Stimulated activated memory B cell treated with anti-CD40 and anti-IgM and Interleukin-4, amounts not matched to agents 10 μg/mL and 1 μg/mL and 100 μg/mL, for 72 hours (primary cell): ENCODE data around the gene GGN.
A peak's percentile ranks its signal among the peaks of the same experiment; 100 is the strongest.
"Not testable (repeated sequence)": the region's sequence is repeated elsewhere in the genome, so short reads cannot be mapped to it uniquely, and the experiment has no call there.

Experiments used
- ATAC-seq: fragments of 150-1000 bp; cut with Tn5 transposase; 2 replicates; pipeline ENCODE4 v1.10.0; 2021
- H3K27ac Mint-ChIP-seq: one replicate; pipeline ENCODE4 v1.8.0; 2022; ENCODE audit warnings: mild to moderate bottlenecking, mixed read lengths
- H3K27me3 Mint-ChIP-seq: one replicate; pipeline ENCODE4 v1.8.0; 2022; ENCODE audit warnings: mixed read lengths
- H3K36me3 Mint-ChIP-seq: one replicate; pipeline ENCODE4 v1.8.0; 2022; ENCODE audit warnings: mixed read lengths
- H3K4me1 Mint-ChIP-seq: one replicate; pipeline ENCODE4 v1.8.0; 2022; ENCODE audit warnings: mixed read lengths
- H3K4me3 Mint-ChIP-seq: one replicate; pipeline ENCODE4 v1.8.0; 2022; ENCODE audit warnings: mild to moderate bottlenecking, moderate library complexity, mixed read lengths
- H3K9me3 Mint-ChIP-seq: one replicate; pipeline ENCODE4 v1.8.0; 2022; ENCODE audit warnings: mixed read lengths

Gene GGN, protein sequence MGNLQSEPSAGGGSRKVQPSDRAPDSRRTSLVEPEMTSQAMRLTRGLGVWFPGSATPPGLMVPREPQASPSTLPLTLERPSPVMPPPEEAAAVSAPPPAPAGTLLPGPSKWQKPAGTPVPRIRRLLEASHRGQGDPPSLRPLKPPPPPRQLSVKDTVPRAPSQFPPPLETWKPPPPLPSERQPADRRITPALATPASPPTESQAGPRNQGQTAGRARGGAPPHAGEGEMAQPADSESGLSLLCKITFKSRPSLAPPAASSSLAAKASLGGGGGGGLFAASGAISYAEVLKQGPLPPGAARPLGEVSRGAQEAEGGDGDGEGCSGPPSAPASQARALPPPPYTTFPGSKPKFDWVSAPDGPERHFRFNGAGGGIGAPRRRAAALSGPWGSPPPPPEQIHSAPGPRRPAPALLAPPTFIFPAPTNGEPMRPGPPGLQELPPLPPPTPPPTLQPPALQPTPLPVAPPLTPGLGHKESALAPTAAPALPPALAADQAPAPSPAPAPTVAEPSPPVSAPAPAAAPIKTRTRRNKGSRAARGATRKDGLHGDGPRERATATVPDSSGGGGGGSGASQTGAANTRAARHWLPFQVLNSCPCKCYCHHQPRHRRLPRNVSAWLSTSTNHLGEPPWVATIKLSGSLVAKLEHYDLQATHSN

DNA sequence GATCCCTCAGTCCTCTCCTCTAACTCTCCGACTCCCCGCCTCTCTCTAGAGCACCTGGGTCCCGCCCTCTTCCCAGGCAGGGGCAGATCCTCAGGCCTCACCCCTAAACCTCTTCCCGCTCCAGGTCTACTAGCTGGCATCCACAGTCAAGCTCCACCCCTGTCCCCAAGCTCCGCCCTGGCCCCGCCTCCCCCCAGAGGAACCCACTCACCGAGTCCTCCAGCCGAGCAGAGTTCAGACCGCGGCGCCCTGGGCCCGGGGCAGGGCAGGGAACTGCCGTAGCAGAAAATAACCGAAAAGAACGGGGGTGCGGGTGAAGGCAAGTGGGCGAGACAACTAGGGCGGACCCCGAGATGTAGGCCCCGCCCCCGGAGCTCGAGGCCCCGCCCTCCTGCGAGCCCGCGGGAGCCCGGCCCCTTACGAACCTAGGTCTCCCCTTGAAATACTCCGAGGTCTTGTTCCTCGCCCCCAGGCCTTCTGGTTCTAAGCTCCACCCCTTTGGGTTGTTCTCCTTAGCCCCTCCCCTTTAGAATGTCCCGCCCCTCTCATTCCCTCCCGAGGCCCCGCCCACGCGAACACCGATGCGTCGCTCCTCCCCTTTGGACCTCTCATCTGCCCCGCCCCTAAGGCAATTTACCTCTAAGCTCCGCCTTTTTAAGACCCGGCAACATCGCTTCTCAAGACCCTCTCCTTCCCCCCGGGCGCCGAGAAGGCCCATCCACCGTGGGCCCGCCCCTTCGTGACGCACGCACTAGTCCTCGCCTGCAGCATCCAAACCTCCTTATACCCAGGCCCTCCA lies at the start of gene GGN:
Gene GGN, minus strand, starts transcription at position 485 of the 799 bp plus-strand sequence. CDS start 773 bp downstream, outside the sequence.
- H3K9me3 Mint-ChIP-seq, result no peaks in the 10 kb centered on the region
- peak within 1 kb of the TSS; percentile 80 for H3K4me3 Mint-ChIP-seq
- peaks cover 24% of the 10 kb centered on the region for H3K4me1 Mint-ChIP-seq
- peak; percentile 71 for ATAC-seq
- H3K36me3 Mint-ChIP-seq, result peaks cover 28% of the 10 kb centered on the region
- no peak within 1 kb of the TSS for H3K27ac Mint-ChIP-seq
- H3K27me3 Mint-ChIP-seq, result peaks cover 57% of the 10 kb centered on the region

DNA sequence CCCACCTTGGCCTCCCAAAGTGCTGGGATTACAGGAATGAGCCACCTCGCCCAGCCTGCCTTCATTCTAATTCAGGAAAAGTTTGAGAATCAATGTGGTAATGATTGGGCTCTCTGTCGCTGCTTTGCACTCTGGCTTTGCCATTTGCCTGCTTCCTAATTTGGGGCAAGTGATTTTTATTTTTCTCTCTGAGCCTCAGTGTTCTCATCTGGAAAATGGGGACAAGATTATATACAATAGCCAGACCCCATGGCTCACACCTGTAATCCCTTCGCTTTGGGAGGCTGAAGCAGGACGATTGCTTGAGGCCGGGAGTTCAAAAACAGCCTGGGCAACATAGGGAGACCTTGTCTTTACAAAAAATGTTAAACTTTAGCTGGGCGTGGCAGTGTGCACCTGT lies 49.5 kb upstream of the GGN start:
- Mint-ChIP-seq H3K27ac (no peak overlapping the region), H3K4me3 (no peak overlapping the region), H3K27me3 (peaks cover 62% of the 10 kb centered on the region), H3K4me1 (peaks cover 28% of the 10 kb centered on the region), H3K9me3 (no peaks in the 10 kb centered on the region), H3K36me3 (no peaks in the 10 kb centered on the region)
- no peak for ATAC-seq

GRCh38 chr19:38434549-38435051 lies 46.8 kb upstream of the GGN start:
- Mint-ChIP-seq H3K4me3 (no peak overlapping the region), H3K36me3 (no peaks in the 10 kb centered on the region), H3K27ac (no peak overlapping the region), H3K9me3 (no peaks in the 10 kb centered on the region), H3K27me3 (peaks cover 47% of the 10 kb centered on the region), H3K4me1 (peaks cover 22% of the 10 kb centered on the region)
- no peak for ATAC-seq

- H3K36me3 Mint-ChIP-seq, result no peaks in the 10 kb centered on the region
- H3K27ac Mint-ChIP-seq, result no peak within 1 kb of the TSS
- H3K4me1 Mint-ChIP-seq, result peaks cover 32% of the 10 kb centered on the region
- peak within 1 kb of the TSS; percentile 21 for H3K4me3 Mint-ChIP-seq
- ATAC-seq, result peak; percentile 68
- H3K27me3 Mint-ChIP-seq, result peaks cover 55% of the 10 kb centered on the region
- H3K9me3 Mint-ChIP-seq, result no peaks in the 10 kb centered on the region
Observed at GRCh38 chr19:38433268-38433733, 45.5 kb upstream of the GGN start, which contains the start of gene RYR1. RYR1 (plus strand) TSS chr19:38433691; CDS start chr19:38433830, 139 bp downstream.

DNA sequence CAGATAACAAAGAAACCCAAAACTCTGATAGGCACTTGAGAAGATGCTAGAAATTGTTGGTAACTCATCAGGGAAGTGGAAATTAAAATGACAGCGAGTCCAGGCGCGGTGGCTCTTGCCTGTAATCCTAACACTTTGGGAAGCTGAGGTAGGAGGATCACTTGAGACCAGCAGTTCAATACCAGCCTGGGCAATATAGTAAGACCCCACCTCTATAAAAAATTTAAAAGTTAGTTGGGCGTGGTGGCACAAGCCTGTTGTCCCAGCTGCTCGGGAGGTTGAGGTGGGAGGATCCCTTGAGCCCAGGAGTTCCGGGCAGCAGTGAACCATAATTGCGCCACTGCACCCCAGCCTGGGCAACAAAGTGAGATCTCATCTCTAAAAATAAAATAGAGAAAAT lies 43.1 kb upstream of the GGN start:
- Mint-ChIP-seq H3K27ac (no peak overlapping the region), H3K27me3 (peaks cover 38% of the 10 kb centered on the region), H3K4me1 (peaks cover 48% of the 10 kb centered on the region), H3K9me3 (no peaks in the 10 kb centered on the region), H3K36me3 (no peaks in the 10 kb centered on the region), H3K4me3 (no peak overlapping the region)
- no peak for ATAC-seq

GRCh38 chr19:38429811-38430156 lies 42.0 kb upstream of the GGN start:
- Mint-ChIP-seq H3K27me3 (peaks cover 32% of the 10 kb centered on the region), H3K4me1 (peaks cover 57% of the 10 kb centered on the region), H3K36me3 (no peaks in the 10 kb centered on the region), H3K4me3 (no peak overlapping the region), H3K27ac (peak overlapping the region; percentile 72), H3K9me3 (no peaks in the 10 kb centered on the region)
- no peak for ATAC-seq

DNA sequence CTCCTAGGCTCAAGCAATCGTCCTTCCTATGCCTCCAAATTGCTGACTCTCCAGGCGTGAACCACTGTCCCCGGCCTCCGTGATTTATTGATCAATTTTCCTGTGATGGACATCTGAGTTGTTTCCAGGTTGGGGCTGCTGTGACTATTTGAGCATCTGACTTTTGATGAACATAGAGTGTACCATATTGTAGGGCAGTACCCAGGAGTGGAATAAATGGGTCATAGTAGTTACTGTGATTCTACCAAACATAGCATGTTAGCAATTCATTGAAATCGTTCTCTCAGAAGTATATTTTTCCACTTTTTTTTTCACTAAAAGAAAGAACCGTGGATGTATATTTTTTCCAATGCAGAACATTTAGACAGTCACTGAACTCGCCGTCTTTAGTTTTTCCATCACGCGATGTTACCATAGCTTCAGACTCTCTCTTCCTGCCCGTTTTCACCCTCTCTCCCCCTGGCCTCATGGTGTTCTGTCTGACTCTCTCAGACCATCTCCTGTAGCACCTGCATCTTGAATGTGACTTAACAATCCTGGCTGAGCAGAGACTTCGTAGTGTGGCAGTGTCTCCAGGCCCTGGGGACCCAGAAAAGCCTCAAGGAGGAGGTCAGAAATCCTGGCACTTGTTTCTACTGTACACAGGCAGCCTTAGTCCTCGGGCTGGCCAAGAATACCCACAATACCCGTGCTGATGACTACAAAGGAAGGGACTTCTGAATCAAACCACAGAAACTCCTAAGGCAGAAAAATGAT lies 41.4 kb upstream of the GGN start:
- no peak overlapping the region for H3K4me3 Mint-ChIP-seq
- no peaks in the 10 kb centered on the region for H3K36me3 Mint-ChIP-seq

DNA sequence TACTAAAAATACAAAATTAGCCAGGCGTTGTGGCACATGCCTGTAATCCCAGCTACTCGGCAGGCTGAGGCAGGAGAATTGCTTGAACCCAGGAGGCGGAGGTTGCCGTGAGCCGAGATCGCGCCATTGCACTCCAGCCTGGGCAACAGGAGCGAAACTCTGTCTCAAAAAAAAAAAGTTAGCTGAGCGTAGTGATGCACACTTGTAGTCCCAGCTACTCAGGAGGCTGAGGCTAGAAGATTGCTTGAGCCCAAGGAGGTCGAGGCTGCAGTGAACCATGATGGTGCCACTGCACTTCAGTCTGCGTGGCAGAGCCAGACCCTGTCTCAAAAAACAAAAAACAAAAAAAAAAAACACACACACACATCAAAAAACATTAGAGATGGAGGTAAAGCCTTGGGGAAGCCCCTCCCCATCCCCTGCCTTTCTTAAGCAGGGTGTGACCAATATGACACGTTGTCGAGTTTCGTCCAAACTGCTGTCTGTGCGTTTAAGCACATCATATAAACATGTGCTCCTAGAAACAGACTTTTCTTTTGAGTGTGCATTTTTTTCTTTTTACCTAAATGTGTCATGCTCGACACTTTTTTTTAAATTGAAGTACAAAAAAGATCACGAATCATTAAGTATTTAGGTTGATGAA lies 39.3 kb upstream of the GGN start:
- not testable (repeated sequence) for H3K9me3 Mint-ChIP-seq, H3K36me3 Mint-ChIP-seq
- Mint-ChIP-seq H3K4me3 (peak overlapping the region; percentile 39), H3K27me3 (peaks cover 17% of the 10 kb centered on the region), H3K4me1 (peaks cover 42% of the 10 kb centered on the region), H3K27ac (peak overlapping the region; percentile 78)
- peak; percentile 84 for ATAC-seq

More for the DNA sequence above, 41.4 kb upstream of the GGN start:
- peak; percentile 55 for ATAC-seq
- peak overlapping the region; percentile 72 for H3K27ac Mint-ChIP-seq
- H3K27me3 Mint-ChIP-seq, result peaks cover 26% of the 10 kb centered on the region
- no peaks in the 10 kb centered on the region for H3K9me3 Mint-ChIP-seq
- H3K4me1 Mint-ChIP-seq, result peaks cover 53% of the 10 kb centered on the region

GRCh38 chr19:38425810-38426466 lies 38.1 kb upstream of the GGN start, which contains the start of gene RASGRP4:
RASGRP4 (minus strand) TSS chr19:38426219; CDS start chr19:38426091, 128 bp downstream.
- Mint-ChIP-seq H3K36me3 (no peaks in the 10 kb centered on the region), H3K9me3 (no peaks in the 10 kb centered on the region), H3K4me3 (peak within 1 kb of the TSS; percentile 48), H3K4me1 (peaks cover 42% of the 10 kb centered on the region), H3K27ac (peak within 1 kb of the TSS; percentile 78), H3K27me3 (peaks cover 15% of the 10 kb centered on the region)
- peak; percentile 61 for ATAC-seq

GRCh38 chr19:38425222-38425809 lies 37.5 kb upstream of the GGN start:
- peak overlapping the region; percentile 76 for H3K27ac Mint-ChIP-seq
- peaks cover 42% of the 10 kb centered on the region for H3K4me1 Mint-ChIP-seq
- ATAC-seq, result no peak
- no peaks in the 10 kb centered on the region for H3K9me3 Mint-ChIP-seq
- H3K36me3 Mint-ChIP-seq, result no peaks in the 10 kb centered on the region
- peaks cover 9% of the 10 kb centered on the region for H3K27me3 Mint-ChIP-seq
- H3K4me3 Mint-ChIP-seq, result no peak overlapping the region

DNA sequence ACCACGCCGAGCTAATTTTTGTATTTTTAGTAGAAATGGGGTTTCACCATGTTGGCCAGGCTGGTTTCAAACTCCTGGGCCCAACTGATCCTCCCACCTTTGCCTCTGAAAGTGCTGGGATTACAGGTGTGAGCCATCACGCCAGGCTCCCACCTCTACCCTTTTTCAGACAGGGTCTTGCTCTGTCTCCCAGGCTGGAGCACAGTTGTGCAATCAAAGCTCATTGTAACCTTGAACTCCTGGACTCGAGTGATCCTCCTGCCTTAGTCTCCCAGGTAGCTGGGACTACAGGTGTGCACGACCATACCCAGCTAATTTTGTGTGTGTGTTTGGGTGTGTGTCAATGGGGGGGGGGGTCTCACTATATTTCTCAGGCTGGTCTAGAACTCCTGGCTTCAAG lies 36.4 kb upstream of the GGN start:
- Mint-ChIP-seq H3K27me3 (peaks cover 8% of the 10 kb centered on the region), H3K27ac (no peak overlapping the region), H3K4me1 (peaks cover 37% of the 10 kb centered on the region), H3K36me3 (no peaks in the 10 kb centered on the region), H3K4me3 (no peak overlapping the region), H3K9me3 (no peaks in the 10 kb centered on the region)
- ATAC-seq, result no peak

DNA sequence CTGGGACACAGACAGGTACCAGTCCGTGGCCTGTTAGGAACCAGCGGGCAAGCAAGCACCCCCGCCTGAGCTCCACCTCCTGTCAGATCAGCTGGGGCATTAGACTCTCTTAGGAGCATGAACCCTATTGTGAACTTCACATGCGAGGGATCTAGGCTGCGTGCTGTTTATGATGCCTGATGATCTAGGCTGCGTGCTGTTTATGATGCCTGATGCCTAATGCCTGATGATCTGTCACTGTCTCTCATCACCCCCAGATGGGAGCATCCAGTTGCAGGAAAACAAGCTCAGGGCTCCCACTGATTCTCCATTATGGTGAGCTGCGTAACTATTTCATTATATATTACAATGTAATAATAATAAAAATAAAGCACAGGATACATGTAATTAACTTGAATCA lies 34.6 kb upstream of the GGN start:
- no peak for ATAC-seq
- H3K4me1 Mint-ChIP-seq, result peaks cover 42% of the 10 kb centered on the region
- no peaks in the 10 kb centered on the region for H3K36me3 Mint-ChIP-seq
- no peaks in the 10 kb centered on the region for H3K27me3 Mint-ChIP-seq
- no peaks in the 10 kb centered on the region for H3K9me3 Mint-ChIP-seq
- H3K27ac Mint-ChIP-seq, result no peak overlapping the region
- no peak overlapping the region for H3K4me3 Mint-ChIP-seq

GRCh38 chr19:38421856-38422255 lies 34.0 kb upstream of the GGN start:
- no peak overlapping the region for H3K27ac Mint-ChIP-seq
- no peaks in the 10 kb centered on the region for H3K36me3 Mint-ChIP-seq
- H3K4me3 Mint-ChIP-seq, result no peak overlapping the region
- H3K27me3 Mint-ChIP-seq, result no peaks in the 10 kb centered on the region
- peaks cover 42% of the 10 kb centered on the region for H3K4me1 Mint-ChIP-seq
- ATAC-seq, result no peak
- no peaks in the 10 kb centered on the region for H3K9me3 Mint-ChIP-seq
